Lower lobe of right lung (tissue), 2 donors: ENCODE results near the gene RSRC1. TPM values are rescaled to one million over a fixed set of nuclear protein-coding genes. Genes with fewer than 3 reads are reported as not detected.
"Not testable (repeated sequence)": the region's sequence is repeated elsewhere in the genome, so short reads cannot be mapped to it uniquely, and the experiment has no call there.

ENCODE experiments used
- ATAC-seq, 2 donors: fragments of 200-7000 bp; cut with Tn5 transposase; one replicate each; pipeline ENCODE4 v1.9.1; 2020 to 2022; ENCODE audit warnings: mild to moderate bottlenecking in 2 of 2, moderate library complexity in 2 of 2
- DNase-seq: peaks from one replicate; pipeline ENCODE4 v3.0.0-alpha.2; 2020
- H3K27ac ChIP-seq: fragments of 200-600 bp; one replicate; pipeline ENCODE4 v1.8.0; 2022
- H3K27me3 ChIP-seq: fragments of 200-600 bp; one replicate; pipeline ENCODE4 v1.8.0; 2022; ENCODE audit warnings: low read depth
- H3K36me3 ChIP-seq: fragments of 200-600 bp; one replicate; pipeline ENCODE4 v1.8.0; 2022; ENCODE audit warnings: mild to moderate bottlenecking
- H3K4me1 ChIP-seq: fragments of 200-600 bp; one replicate; pipeline ENCODE4 v1.8.0; 2022
- H3K4me3 ChIP-seq: fragments of 200-600 bp; one replicate; pipeline ENCODE4 v1.8.0; 2022; ENCODE audit warnings: mild to moderate bottlenecking
- H3K9me3 ChIP-seq: fragments of 200-600 bp; one replicate; pipeline ENCODE4 v1.8.0; 2022
- CTCF ChIP-seq: fragments of 200-600 bp; IDR thresholded peaks from one replicate; pipeline ENCODE4 v1.8.0; 2022; ENCODE audit warnings: antibody characterized with exemption, mild to moderate bottlenecking
- intact Hi-C: fragments of 100-400 bp; cut with DNase I; formaldehyde crosslinking; loops from one replicate; pipeline ENCODE4 v1.11.0; 2022
- total RNA-seq: library from RNA; stranded (reverse); fragmentation: NEBNext Ultra II Directional; extraction: Animal tissue kit (Norgen Biotek cat#: 25700); gene quantifications from one replicate; pipeline ENCODE4 v1.2.1, GENCODE V29; 2021
- donor health status: DM: no; HTN: yes; CAD: no; lungs with severe emphysema.

Gene RSRC1
- total RNA-seq, 1 donor from 2014 or later, result 29.8 TPM

GRCh38 chr3:158407844-158408517 lies 298.1 kb downstream of the RSRC1 start:
- Histone ChIP-seq H3K9me3 (no peaks in the 10 kb centered on the region), H3K27me3 (no peaks in the 10 kb centered on the region), H3K4me3 (no peak overlapping the region), H3K27ac (no peak overlapping the region), H3K36me3 (no peaks in the 10 kb centered on the region), H3K4me1 (no peaks in the 10 kb centered on the region)
- intact Hi-C loops, result no loop called here
- no peak for TF ChIP-seq CTCF
- DNase-seq (no peak), ATAC-seq (no peak)

- H3K9me3 ChIP-seq, H3K27me3 ChIP-seq, H3K27ac ChIP-seq, intact Hi-C loops, H3K4me1 ChIP-seq, DNase-seq, H3K36me3 ChIP-seq, H3K4me3 ChIP-seq, ATAC-seq: not testable (repeated sequence)
These were observed 298.6 kb downstream of the RSRC1 start for GRCh38 chr3:158408518-158408897.

DNA sequence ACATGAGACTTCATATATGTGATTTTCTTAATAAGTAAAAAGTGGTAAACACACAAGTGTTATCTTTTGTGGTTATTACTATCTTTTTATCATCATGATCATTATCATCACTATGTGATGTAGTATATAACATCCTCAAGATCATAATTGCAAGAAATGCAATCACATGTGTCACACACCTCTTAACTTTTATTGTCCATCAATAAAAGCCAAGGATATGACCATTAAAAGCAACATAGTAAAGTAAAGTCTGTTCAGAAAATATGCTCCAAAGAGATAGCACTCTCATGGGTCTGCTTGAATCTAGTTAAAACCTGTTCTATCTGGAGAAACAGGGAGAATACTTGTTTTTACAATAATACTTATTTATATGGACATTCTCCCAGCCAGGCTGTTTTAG lies 308.1 kb downstream of the RSRC1 start:
- H3K27me3 ChIP-seq, result no peaks in the 10 kb centered on the region
- no peaks in the 10 kb centered on the region for H3K4me1 ChIP-seq
- DNase-seq (no peak), ATAC-seq (no peak)
- no peaks in the 10 kb centered on the region for H3K9me3 ChIP-seq
- H3K36me3 ChIP-seq, result no peaks in the 10 kb centered on the region
- H3K27ac ChIP-seq, result no peak overlapping the region
- no peak overlapping the region for H3K4me3 ChIP-seq
- intact Hi-C loops, result no loop called here
- TF ChIP-seq CTCF, result no peak

- Histone ChIP-seq H3K36me3 (no peaks in the 10 kb centered on the region), H3K27ac (no peak overlapping the region), H3K9me3 (no peaks in the 10 kb centered on the region), H3K4me1 (no peaks in the 10 kb centered on the region), H3K4me3 (no peak overlapping the region), H3K27me3 (no peaks in the 10 kb centered on the region)
- no peak for ATAC-seq
- no peak for TF ChIP-seq CTCF
- DNase-seq, result no peak
- intact Hi-C loops, result no loop called here
These were observed 310.1 kb downstream of the RSRC1 start for GRCh38 chr3:158419820-158420653.

- no peaks in the 10 kb centered on the region for H3K4me1 ChIP-seq
- ATAC-seq (no peak), DNase-seq (no peak)
- H3K27me3 ChIP-seq, result no peaks in the 10 kb centered on the region
- H3K9me3 ChIP-seq, result no peaks in the 10 kb centered on the region
- no peak overlapping the region for H3K27ac ChIP-seq
- no peak for TF ChIP-seq CTCF
- no peaks in the 10 kb centered on the region for H3K36me3 ChIP-seq
- intact Hi-C loops, result no loop called here
- no peak overlapping the region for H3K4me3 ChIP-seq
These were observed 310.9 kb downstream of the RSRC1 start for GRCh38 chr3:158420654-158421396.
